NOMO-1 treated with dmso at 0.1 percent for 144 hours (cell line): ENCODE results near the gene ARL15.
"Not testable (repeated sequence)": the region's sequence is repeated elsewhere in the genome, so short reads cannot be mapped to it uniquely, and the experiment has no call there.

Source experiments
- DNase-seq: peaks from one replicate; lab custom pipeline; 2025; ENCODE audit not compliant: unreplicated experiment; lab: John Stamatoyannopoulos, UW

Gene ARL15

DNA sequence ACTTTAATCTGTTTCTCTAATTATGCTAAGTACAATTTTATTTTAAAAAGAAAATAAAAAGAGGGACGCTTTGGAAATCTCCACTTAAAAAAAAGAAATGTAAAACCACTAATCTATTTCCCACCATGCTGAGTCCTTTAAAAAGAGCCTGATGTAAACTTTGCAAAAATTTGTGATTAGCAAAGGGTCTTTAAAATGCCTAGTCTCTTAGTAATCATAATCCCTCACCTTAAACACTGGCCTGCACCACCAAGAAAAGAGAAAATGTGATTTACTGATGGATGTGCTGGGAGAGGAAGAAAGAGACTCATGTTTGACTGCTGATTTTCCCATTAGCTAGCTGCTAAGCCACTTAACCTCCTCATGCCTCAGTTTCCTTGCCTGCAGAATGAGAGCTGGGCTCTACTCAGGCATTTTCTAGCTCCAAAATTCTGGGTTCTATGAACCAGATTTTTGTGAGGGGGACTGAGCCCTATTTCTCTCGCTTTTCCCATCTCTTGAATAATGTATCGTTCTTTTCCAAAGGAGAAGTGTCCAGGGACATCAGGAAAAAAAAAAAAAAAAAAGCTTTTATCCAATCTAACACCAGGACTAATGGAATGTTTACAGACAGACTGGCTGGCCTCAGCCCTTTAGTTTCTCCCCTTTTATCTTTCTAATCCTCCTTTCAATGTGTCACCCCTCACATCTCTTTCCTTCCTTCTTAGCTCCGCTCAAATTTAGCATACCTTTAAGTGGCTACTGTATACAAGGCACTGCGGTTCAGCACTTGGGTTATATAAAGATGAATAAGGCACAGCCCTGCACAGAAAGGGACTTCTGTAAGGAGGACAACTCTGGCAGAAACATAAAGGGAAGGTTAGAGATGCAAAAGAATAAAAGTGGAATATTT is 312.4 kb downstream of the ARL15 start:
- DNase-seq = no peak

DNA sequence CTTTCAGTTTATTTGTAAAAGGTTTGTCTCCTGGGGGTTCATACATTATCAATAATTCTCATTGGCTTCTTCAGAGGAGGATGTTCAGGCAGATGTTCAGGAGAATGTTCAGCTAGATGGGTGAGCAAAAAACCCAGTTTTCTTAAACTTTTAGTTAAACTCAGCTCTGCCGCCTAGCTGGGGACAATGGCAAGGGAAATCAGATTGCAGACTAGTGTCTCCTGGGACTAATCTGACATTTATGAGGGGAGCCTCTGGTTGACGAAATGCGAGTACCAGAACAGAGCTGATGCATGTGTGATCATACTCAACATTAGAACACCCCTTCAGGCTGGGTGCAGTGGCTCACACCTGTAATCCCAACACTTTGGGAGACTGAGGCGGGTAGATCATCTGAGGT is 314.4 kb downstream of the ARL15 start:
- DNase-seq = no peak

DNA sequence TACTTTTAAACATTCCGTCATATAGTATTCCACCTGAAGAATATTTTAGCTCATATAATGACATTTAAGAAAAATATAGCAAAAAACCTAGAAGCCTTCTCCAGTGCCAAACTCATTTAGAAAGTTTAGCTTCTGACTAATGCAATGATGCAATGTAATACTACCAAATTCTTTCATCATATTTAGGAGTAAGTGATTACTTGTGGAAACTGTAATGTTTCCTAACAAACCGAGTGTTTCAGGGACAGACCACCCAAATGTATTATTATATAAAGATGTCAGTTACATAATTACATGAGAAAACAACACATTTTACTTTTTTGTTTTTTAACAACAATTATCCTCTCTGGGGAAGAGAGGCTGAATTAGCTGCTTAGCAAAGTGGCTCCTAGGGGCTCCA is 316.2 kb downstream of the ARL15 start:
- no peak for DNase-seq

DNA sequence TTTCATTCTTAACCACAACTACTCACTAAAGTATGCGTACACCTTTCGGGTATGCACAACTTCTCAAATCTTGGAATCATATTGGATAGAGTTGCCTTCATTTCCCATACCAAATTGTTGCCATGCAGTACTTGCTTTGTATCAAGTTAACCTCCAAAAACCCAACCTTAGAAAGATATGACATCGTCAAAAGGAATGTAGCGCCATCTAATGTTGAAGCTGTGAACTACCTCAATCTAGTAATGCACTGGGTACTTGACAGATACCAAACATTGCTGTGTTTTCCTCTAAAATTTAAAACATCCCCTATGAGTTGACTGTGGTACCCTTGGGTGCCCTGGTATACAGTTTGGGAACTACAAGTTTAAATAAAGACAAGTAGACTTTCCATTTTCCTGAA is 318.4 kb downstream of the ARL15 start:
- no peak for DNase-seq

DNA sequence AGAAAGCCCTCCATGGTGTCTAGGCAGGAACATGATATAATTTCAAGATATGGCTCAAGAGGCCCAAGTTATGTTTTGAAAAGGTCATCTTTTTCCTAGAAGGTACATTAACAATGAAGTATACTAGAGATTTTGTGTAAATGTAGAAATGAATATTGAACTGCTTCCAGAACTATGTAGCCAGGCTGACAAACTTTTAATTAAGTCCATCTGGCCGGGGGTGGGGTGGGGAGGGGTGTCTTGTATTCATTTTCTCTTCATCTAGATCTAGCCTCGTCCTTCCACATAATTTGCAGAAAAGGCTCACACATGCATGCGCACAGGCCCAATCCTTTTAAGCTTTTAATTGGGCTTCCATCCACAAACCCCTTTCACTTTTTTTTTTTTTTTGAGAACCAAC is 323.3 kb downstream of the ARL15 start:
- DNase-seq = no peak

DNA sequence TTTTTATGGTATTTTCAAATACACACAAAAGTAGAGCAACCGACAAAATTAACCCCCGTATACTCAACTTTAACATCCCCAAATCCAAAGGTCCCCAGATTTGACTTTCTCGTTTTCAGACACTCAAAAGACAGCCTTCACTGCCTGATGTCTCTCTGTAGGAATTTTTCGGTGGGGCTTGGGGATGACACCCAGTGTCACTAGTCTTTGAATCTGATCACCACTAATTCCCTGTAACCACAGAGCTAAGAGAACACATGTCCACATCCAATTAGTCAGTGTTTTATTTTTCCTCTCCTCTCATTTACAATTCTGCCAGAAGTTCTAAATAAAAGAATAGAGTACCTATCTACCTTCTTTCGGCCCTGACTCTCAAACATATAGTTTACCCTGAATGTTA is 324.6 kb downstream of the ARL15 start:
- no peak for DNase-seq

DNA sequence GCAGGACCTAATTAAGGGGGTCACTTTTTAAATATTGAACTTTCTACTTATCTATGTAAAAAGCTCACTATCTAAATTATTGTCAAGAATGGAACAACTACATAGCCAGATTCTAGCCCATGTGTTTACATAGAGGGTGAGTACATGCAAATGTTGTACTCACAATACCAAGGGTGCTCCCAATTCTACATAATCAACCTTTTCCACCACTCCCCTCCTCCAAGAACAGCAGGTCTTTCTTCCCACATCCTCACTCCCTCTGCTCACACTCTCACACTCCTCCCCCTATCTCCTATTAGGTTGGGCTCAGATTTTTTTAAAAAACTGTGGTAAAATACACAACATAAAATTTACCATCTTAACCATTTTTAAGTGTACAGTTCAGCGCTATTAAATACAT is 325.4 kb downstream of the ARL15 start:
- DNase-seq = no peak

DNA sequence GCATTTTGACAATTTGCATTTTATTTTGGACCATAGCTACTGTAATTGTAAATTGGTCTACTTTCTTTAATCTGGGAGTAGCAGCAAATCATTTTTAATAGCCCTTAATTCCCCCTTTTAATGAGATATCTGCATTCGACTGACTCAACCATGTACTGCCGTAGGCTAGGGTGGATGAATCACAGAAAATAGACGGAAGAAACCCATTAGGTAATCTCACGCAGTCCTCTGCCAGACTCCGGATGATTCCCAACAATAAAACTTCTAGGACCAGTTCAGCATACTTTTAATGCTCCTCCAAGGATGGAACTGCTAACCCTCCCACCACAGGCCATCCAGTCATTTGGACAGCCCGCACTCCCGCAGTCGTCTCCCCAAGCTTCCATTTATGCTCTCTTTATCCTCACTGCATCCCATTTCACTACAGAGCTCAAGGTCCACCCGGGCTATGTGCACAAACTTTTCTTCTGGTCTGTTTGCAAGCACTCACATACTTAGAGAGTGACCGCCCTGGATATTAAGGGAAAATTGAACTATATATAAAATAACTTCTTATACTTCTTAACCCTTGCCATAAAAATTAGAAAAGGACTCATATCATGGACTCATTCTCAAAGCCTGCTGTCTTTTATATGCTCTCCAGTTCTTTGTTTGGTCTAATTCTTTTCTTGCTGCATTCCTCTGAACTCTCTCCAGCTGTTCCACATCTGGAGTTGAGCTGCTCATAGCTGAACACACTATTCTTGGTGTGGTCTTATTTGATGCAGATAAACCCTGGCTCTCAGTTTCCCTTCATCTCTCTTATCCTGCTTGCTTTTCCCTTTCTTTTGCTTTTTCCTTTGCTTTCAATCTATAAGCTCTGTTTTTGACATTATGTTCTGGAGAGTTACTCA is 326.6 kb downstream of the ARL15 start:
- DNase-seq = no peak

DNA sequence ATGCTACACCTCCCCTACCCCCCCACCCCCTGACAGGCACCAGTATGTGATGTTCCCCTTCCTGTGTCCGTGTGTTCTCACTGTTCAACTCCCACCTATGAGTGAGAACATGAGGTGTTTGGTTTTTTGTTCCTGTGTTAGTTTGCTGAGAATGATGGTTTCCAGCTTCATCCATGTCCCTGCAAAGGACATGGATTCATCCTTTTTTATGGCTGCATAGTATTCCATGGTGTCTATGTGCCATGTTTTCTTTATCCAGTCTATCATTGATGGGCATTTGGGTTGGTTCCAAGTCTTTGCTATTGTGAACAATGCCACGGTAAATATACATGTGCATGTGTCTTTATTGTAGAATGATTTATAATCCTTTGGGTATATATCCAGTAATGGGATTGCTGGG is 328.1 kb downstream of the ARL15 start:
- not testable (repeated sequence) for DNase-seq

DNA sequence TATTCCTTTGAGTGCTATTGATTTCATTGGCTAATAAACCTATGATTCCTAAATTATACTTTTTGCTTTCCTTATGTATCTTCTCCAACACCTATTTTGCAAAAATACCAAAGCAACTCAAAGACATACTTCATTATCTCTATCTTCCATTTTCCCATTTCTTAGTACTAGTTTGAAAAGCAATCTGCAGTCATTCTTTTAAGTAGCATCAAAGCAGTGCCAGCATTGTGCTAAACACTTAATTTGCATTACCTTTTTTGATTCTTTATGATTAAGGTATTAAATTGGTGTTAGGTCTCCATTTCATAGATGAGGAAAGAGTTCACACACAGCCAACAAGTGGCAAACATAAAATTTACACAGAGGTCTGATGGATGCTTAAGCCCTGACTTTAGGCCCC is 330.3 kb downstream of the ARL15 start:
- no peak for DNase-seq

DNA sequence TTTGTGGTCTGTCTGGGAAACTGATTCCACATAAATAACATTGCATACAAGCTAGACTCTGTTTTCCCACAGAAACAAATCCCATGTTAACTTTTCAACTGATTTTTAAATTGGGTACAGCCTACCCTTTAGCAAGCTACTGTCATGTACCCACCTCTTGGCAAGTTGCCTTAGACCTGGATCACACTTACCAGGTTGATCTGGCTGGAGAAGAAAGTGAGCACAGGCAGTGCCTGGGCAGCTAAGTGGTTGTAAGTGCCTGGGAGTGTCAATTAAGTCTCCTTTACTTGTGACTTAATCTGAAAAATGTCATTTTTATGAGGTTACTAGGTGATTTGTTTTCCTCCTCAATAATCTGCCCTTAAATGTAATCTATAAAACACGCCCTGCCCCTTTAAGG is 336.4 kb downstream of the ARL15 start:
- no peak for DNase-seq

DNA sequence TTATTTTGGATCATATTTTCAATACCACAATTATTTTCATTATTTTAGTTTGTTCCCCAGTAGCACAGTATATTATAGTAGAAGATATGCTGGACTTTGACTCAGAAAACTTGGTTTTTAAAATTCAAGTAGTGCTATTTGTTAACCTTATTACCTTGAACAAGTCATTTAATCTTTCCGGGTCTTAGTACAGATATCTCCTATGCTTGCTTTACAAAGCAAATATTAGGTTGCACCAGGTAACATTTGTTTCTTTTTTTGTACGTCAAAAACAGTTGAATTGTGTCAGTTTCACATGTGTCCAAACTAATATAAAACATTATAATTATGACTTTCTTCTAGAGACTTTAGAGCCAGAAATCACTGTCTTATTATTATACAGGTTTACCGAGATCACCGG is 338.1 kb downstream of the ARL15 start:
- DNase-seq = no peak

DNA sequence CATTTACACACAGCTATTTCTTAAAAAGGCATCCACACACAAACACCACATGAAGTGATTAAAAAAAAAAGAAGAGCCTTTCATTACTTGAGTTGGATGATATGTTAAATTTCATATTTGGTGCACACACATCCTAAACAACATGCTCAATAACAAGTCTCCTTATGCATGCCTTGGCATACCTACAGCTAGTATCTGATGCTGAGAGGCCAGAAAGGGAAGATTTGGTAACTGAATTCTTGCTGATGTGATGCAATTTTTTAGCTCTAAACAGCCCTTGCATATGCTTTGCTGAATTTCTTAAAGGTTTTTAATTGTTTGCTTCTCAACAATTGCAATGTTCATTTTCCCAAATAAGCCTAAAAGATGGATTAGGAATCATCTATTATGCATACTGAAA is 338.8 kb downstream of the ARL15 start:
- no peak for DNase-seq

DNA sequence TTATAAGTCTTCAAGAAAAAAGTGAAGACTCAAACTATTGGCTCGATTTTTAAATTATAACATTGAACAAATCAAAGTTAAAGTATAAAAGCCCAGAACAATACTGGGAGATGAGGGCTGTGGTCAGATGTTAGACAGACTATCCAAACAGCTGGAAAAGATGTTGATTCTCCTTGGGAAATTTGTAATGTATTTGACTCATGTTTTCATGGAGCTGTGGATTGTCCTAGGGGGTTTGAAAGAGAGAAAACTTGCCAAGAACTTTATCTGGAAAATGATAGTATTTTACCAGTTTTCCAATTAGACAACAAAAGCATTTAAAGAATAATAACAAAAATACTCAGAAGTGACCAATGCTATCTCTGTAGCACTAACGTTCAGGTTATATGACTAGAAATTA is 339.2 kb downstream of the ARL15 start:
- DNase-seq = no peak

DNA sequence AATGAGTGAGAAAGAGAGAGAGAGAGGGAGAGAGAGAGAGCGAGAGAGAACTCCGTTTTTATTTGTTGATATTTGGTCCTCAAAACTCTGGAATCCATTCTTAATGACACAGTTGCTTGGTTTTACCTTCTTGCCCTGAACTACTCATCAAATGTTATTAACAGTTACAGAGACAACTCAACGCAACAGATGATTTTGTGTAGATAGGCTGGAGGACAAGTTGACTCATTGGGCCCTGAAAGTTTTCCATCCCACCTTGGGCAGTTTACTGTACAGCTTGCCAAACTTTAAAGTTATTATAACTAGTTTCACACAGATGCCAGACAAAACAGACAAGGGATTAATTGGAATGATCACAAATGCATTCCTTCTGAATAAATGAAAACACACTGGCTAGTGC is 339.9 kb downstream of the ARL15 start:
- no peak for DNase-seq

DNA sequence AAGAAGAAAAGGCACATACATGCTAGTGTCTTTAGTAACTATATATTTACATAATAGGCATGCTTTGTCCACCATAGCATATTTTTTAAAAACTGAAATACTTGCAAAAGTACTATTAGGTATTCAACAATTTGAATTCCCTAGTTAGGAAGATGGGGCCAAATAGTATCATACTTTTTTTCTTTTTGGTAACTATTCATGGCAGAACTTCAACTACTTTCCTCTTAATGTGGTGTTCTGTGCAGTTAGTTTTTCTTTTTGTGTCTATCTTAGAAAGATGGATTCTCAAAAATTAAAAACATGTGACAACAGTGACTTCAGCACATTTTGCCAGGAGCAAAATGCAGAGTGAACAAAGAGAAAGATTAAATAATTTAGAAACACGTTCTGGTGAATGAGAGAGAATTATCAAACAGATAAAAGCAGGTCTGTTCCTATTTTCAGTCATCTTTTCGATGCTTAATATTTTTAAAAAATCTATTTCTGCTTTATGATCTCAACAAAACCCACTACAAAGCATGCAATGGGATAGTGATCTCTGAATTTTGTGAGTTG is 341.1 kb downstream of the ARL15 start:
- no peak for DNase-seq

DNA sequence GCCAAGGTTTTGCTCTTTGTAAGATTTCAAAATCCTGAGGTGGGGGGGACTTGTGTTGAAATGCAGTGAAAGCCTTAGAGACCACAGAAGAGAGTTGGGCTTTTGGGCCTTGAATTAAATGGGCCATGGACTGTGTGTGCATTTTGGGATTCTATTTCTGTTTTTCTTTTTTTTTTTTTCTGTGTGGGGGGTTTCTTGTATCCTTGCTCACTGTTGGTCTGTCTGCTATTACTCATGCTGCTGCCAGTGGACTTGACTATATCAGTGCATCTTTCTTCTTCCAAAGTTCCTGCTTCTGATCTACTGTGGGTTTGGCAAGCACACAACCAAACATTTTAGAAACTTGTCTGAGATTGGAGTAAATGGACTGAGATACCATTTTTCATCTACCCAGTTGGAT is 344.9 kb downstream of the ARL15 start:
- no peak for DNase-seq

DNA sequence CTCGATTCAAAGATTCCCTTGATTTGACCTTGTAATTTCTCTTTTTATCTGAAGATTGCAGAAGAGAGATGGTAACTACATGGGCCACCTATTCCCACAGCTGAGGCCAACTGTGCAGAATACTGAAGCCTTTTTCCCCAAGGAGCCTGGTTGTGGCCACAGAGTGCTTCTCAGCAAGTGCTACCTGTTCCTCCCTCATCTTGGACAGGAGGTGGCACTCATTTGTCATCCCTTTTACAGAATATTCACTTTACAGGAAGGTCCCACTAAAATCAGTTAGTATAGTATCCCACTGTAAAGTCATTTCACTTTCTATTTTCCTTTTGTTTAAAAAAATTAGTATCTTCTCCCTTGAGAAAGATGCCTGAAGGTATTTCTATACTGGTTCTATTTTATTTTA is 346.4 kb downstream of the ARL15 start:
- DNase-seq = no peak

DNA sequence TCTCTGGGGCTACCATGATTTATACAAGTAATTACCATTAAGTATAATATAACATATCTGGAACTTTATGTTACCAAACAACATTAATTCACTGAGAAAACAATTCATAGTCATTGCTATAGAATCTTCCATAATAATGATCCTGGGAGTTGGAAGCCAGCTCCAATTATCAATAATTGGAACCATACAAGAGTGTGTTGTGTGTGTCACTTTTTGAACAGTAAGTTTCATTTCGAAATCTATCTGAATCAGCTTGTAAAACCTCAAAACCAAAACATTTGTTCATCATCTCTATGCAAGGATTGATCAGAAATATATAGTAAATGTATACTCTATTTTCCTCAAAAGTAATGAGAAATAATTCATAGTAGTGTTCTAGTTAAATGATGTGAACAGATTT is 348.1 kb downstream of the ARL15 start:
- DNase-seq = no peak

DNA sequence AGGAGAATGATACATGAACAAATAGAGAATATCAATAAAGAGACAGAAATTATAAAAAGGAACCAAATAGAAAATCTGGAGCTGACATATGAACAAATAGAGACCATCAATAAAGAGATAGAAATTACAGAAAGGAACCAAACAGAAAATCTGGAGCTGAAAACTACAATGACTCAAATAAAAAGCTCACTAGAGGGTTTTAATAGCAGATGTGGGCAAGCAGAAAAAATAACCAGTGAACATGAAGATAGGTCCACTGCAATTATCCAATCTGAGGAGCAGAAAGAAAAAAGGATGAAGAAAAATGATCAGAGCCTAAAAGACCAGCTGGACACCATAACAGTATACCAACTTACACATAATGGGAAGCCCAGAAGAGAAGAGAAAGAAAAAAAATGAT is 353.7 kb downstream of the ARL15 start:
- no peak for DNase-seq

DNA sequence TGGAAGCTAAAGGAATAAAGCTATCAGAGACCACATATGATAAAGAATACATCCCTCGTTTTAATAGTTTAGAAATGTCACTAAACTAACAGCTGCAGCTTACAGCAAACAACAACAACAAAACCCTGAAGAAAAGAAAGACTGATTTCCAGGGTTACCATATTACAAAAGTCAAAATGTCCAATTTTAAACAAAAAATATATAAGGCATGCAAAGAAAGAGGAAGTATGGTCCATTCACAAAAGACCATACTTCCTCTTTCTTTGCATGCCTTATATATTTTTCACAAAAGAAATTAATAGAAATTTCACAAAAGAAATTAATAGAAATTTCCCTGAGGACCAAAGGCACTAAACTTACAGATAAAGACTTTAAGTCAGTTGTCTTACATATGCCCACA is 354.2 kb downstream of the ARL15 start:
- peak; percentile 50 for DNase-seq

DNA sequence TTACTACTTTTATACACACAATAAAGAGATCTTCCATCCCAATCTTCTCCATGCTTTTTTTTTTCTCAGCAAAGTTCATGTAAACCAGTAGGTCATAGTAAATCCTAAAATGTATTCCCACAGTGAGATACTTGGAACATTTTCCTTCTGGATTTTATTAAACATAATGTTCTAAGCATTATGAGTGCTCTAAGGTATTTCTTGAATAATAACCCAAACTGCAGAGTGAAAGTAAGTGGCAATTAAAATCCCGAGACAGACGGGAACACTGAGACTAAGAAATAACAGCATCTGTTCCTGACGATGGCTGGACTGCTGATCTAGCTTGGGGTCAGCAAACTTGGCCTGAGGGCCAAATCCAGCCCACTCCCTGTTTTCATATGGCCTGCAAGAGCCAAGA is 359.8 kb downstream of the ARL15 start:
- no peak for DNase-seq
